GM18499 (cell line): ENCODE measurements around the gene FKBP1A.
"Not testable (repeated sequence)": the region's sequence is repeated elsewhere in the genome, so short reads cannot be mapped to it uniquely, and the experiment has no call there.

Experiments used
- ATAC-seq: cut with Tn5 transposase; IDR thresholded peaks from one replicate; pipeline ENCODE4 v1.9.1; 2021; ENCODE audit warnings: moderate number of reproducible peaks; ENCODE audit not compliant: insufficient read depth, unreplicated experiment

FKBP1A gene

DNA sequence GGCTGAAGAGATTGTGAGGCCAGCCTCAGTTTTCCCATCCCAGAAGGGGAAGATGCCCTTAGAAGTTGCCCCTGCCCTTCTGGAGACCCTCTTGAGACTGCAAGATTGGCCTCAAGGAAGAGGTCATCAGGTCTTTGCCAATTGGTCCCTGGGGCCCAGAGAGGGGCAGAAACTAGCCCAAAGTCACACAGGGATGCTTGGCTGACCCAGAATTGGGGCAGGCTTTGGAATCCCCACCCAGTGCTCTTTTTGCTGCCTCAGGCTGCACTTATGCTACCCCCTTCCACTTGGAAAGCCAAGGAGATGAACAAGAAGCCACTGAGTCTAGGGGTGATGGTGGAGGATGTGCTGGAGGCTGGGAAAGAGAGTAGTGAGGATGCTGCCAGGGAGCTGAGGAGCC is 24.9 kb upstream of the FKBP1A start:
- ATAC-seq = no peak

DNA sequence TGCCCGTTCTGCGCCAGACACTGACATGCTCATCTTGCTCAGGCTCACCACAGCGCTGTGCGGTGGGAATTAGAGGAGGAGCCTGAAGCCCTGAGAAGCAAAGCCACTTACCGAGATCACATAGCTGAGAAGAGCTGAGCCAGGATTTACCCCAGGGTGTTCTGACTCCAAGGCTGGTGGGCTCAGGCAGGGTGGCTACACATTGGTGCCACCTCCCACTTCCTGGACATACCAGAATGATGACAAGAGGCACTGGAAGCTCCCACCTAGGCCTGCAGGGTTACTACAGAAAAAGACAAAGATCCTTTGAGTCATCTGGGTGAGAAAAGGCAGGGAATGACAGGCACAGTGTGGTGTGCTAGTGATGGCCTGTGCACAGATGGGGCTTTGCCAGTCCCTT is 24.4 kb upstream of the FKBP1A start:
- no peak for ATAC-seq

DNA sequence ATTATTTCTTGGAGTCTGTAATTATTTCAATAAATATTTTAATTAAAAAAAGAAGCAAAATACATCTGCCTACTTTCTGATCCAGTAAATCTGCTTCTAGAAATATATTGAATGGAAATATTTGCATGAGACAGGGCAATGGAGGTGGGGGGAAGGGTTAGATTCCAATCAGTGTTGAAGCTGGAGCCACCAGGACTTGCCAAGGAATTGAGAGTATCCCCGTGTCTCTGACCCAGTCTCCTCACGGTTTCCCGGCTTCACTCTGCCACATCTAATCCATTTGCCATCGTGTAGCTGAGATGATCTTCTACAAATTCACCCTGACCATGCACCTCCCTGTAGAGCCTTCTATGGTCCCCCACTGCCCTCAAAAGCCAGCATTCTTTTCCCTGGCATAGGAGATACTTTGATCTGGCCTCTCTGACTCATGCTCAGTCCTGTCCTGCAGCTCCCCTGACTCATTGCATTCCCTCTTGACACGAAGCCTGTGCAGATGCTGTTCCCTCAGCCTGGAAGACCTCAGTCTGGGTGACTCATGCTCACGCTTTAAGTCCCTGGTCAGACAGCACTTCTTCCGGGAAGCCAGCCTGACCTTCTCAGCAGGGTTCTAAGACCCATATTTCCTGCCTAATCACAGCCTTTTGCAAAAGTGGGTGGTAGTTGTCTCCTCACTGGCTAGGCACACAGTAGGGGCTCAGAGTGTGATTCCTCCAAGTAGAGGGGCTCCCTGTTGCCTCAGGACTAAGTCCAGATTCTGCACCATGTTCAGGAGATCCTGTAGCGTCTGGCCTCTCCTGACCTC is 23.0 kb upstream of the FKBP1A start:
- ATAC-seq = no peak

DNA sequence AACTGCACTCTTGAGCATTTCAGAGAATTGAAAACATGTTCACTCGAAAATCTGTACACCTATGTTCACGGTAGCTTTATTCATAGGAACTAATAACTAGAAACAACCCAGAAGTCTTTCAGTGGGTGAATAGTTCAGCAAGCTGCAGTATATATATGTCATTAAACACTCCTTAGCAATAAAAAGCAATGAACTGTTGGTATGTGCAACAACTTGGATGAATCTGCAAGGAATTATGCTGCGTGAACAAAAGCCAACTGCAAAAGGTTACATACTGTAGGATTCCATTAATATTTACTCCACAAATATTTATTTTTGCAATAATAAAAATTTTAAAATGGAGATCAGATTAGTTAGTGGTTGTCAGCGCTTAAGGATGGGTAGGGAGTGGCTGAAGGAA is 22.1 kb upstream of the FKBP1A start:
- ATAC-seq = no peak

DNA sequence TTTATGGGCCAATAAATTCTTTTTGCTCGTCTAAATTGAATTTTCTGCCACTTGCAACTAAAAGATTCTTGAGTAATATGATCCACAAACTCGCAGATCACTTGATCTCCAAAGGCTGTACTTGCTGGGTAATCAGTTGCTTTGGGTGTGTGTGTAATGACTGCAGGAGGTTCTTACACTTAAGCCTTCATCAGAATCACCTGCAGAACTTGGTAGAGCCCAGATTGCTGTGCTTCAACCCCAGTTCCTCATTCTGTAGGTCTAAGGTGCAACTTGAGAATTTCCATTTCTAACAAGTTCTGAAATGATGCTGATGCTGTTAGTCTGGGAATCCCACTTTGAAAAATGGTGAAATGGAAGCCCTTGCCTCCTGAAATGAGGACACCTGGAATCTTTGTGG is 12.9 kb upstream of the FKBP1A start:
- no peak for ATAC-seq

DNA sequence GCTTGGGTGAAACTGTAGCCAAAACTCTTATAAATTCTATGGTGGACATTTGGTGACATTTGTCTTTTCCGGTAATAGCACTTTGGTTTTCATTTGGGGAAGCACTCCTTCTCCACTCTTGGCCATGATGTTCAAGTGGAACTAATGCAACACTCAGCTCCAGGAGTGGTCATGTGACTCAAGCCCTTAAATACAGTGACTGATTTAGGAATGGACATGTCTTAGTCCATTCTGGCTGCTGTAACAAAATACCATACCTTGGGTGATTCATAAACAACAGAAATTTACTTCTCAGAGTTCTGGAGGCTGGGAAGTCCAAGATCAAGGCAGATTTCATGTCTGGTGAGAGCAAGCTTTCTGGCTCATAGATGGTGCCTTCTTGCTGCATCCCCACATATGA is 10.8 kb upstream of the FKBP1A start:
- ATAC-seq = no peak

DNA sequence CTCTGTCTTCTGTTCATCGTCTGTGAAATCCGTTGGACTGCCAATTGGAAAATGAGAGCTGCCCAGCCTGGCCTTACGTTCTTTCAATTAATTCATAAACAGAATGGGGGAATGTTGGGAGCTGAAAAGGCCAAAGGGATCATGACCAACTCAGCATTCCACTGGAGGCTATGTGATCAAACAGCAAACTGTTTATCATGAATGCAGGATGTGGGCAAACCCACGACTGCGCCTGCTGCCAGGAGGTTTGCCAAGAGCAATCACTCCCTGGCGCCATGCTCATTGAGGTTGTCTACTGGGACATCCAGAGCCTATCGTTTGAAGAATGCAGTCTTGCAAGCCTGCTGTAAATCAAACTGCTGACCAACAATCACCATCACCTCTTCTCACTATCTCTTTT is 9.3 kb upstream of the FKBP1A start:
- ATAC-seq = no peak

DNA sequence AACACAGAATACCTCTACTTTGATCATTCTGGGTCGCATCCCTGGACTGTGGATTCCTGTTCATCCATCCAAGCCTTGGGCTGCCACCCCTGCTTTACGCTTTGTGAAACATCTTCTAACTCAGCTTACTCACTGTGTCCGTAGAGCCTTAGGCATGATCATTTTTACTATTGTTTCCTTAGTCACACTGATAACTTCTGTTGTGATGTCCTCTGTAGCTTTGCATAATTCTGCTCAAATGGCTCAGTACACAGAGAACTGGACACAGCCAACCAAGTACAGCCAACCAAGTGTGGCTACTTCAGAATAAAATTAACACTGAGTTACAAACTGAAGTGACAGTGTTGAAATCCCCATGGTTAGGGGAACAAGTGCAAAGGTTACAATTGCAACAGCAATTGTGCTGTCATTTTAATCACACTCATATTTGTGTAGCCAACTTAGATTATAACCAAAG is 8.6 kb upstream of the FKBP1A start:
- no peak for ATAC-seq

DNA sequence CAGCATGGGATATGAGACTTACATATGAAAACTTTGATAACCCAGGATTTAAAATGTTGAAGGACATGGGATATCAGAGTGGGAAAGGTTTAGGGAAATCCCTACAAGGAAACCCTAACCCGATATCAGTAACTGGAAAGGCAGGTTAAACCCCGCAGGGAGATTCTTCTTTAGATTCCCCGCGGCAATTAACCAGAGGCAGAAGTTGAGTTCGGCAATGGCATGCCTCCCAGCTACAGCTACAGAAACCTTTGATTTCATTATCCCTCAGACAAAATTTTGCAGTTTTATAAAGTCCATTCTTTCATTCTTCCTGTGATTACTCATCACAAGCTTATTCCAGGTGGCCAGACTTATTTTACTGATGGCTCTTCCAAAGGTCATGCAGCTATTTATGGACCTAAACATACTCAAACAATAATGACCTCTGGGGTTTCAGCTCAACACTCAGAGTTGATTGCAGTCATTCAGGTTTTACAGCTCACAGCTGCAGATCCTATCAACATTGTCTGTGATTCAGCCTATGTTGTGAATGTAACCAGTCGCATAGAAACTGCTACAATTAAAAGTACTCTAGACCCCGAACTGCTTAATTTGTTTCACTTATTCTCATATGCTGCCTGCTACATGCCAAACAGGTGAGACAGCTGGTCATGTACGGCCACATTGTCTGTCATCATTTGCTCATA is 7.0 kb upstream of the FKBP1A start:
- not testable (repeated sequence) for ATAC-seq

DNA sequence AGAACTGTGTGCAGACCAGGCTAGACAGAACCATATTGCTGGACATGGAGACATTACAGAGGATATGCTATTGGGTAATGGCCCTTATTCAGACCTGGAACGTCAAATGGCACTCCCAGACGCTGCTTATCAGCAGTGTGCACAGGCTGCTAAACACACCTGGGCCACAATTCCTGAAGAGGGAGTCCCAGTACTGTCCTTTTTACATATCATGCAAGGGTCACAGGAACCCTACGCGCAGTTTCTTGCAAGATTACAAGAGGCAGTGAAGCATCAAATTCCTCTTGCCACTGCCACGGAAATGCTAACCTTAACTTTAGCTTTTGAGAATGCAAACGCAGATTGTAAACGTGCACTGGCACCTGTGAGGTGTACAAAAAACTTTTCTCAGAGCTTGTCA is 5.3 kb upstream of the FKBP1A start:
- not testable (repeated sequence) for ATAC-seq

DNA sequence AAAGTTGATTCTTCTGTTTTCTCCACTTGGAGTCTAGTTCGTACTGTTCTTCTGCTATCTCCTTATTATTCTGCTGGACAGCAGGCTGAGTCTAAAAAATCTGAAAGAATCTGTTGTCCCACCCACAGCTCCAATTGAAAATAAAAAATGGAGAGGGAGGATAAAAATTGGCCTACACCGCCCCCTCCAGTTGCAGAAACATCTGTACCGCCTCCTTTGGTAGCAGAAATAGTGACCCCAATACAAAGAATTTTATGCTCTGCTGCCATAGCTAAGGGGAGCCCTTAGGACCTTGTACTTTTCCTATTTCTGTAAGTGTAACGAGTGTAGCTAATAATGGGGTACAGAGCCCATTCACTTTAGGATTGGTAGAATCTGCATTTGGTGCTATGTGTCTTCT is 4.9 kb upstream of the FKBP1A start:
- ATAC-seq = no peak

DNA sequence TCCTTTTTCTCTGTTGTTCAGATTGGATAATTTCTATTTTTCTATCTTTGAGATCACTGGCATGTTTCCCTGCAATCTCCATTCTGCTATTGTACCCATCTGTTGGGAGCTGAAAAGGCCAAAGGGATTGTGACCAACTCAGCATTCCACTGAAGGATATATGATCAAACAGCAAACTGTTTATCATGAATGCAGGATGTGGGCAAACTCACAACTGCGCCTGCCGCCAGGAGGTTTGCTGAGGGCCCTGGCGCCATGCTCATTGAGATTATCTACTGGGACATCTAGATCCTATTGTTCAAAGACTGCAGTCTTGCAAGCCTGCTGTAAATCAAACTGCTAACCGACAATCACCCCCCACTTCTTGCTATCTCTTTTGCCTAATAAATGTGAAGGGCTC is 3.8 kb upstream of the FKBP1A start:
- ATAC-seq = no peak

DNA sequence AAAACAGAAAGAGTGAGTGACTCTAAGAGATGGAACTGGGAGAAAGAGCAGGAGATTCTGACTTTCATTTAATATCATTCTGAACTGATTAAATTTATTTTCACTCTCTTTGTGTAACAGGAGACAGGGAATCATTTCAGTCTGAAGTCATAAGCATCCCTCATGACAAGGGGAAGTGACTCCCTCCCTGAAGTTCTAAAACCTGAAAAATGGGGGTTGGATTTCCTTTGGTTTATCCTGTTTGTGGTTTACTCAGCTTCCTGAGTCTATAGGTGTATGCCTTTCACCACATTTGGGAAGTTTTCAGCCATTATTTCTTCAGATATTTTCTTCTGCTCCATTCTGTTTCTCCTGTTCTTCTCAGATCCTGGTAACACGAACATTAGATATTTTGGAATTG is 3.4 kb upstream of the FKBP1A start:
- no peak for ATAC-seq

DNA sequence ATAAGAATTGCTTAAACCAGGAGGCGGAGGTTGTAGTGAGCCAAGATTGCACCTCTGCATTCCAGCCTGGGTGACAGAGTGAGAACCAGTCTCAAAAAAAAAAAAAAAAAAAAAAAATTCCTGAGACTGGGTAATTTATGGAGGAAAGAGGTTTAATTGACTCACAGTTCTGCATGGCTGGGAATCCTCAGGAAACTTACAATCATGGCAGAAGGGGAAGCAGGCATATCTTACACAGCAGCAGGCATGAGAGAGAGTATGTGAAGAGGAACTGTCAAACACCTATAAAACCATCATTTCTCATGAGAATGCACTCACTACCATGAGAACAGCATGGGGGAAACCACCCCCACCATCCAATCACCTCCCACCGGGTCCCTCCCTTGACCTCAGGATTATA is 1.8 kb upstream of the FKBP1A start:
- ATAC-seq = no peak

DNA sequence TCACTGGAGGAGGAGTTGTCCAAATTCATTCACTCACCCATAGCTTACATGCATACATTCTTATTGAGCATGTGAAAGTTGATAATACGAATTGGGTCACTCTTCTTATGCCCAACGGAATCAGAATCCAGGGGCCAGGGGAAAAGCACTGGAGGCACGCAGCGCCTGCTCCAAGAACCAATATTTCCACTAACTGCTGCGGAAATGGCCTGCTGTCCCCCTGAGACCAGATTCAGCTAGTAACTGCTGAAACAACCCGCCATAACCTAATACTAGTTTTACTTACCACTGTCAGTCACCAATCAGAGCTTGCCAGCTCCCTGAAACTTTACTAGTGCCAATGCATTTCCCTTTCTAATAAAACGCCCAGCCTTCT is 641 bp upstream of the FKBP1A start:
- ATAC-seq = no peak

DNA sequence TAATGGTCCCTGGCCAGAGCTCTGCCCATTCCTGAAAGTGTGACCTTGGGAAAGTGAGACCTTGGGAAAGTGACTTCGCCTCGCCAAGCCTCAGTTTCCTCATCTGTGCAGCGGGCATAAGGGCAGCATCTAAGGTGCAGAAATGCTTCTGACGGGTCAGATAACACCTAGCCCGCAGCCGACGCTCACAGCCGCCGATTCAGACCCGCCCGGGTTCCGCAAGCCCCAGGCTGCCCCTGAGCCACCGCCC is 486 bp downstream of the FKBP1A start:
- no peak for ATAC-seq

DNA sequence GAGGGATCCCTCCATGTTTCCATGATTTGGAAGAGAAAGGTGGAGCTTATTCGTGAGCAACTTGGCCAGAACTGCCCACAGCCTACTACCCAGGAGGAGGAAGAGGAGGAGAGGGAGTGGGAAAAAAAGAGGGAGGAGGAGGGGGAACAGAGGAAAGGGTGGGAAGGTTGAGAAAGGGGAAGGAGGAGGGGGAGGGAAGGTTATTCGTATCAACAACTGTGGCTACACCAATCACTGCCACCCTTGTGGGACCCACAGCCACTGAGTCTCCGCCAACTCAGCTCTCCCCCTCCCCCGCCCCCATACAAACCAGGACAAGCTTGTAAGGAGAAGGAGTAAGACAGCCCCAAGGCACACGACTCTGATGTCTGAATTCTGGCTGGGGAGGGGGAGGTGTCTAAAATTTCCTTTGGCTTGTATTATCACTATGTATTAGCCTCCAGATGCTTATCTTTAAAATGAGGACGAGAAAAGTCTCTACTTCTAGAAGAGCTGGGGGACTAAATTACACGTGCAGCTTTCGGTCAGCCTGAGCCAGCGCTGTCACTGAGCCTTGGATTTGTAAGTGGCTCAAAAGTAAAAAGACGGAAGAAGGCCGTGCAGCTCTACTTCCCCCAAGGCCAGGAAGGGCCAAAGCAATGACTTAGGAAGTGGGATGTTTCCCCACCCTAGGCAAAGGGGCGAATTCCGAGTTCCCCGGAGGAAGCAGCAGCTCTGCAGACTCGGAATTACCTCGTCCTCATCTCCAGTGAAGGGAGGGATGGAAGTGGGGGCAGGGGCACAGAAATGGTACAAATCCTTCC is 1.0 kb downstream of the FKBP1A start:
- no peak for ATAC-seq

DNA sequence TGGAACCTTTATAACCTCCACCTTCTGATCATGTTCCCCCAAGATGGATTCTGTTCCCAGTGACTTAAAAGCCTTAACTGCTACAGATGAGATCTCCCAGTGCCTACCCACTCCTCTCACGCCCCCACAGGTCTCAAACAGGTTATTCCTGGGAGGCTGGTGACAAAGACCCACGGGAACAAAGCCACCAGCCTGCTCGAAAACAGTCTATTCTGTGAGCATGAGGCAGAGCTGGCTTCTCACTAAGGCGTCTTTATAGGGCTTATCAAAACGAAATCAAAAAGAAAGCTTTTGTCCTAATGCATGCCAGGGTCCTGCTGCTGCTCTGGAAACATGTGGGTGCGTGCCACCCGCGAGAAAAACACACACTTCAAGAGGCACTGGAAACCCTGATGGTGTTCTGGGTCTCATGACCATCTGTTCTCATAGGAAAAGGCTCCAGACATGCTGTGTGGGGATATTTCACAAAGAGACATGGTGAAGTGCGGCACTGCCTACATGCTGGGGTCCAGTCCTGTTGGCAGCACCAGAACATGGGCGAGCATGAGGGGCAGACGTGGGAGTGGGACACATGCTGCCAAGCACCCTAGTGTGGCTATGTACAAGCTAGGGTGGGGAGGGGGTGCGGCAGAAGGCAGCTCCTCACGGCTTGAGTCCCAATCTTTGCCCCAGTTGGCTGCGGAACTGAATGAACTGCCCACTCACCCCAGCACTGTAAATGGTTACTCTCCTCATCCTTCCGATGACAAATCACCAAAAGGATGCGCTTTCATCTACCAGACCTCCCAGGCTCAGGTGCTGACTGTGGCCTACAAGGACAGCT is 2.1 kb downstream of the FKBP1A start:
- ATAC-seq = no peak

DNA sequence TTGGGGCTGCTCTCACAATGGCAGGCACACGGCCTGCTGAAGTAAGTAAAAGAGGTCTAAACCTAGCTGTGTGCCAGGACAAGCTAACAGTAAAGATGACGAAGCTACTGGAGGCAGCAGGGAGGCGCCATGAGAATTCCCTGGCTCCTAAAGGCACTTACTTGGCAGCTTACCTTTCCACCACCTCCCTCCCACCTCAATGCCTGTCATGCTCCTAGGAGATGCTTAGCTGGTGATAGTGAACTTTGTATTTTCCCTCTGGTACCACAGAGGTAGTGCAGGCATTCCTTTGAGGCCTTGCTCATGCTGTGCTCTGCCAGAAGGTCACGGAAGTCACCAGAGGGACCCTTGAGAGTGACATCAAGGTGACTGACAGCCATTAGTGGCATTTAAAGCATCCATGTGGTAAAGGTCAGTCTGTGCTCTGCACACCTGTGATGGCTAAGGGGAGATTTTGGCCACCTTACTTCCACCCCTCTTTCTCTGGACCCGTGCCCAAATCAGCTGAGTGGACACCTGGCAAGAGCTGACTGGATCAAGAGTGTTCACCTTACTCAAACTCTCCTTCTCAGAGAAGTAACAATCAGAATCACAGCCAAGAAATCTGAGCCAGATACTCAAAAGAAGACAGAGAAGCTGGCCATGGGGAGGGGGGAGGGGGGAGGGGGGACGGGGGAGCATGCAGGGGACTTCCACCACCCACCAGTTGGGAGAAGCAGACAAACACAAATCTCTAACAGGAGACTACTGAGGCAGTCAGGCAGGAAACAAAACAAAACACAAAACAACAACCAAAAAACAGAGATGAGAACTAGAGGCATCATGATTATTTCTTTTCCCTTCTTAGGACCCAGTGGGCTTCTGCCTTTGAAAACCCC is 2.9 kb downstream of the FKBP1A start:
- ATAC-seq = no peak
